K562 (cell line): ENCODE measurements around the gene POLD3. TPM values are rescaled to one million over a fixed set of nuclear protein-coding genes. Genes with fewer than 3 reads are reported as not detected.

Source experiments
- ATAC-seq: fragments of 200-7000 bp; cut with Tn5 transposase; 3 replicates; pipeline ENCODE4 v1.9.1; 2020; ENCODE audit warnings: moderate library complexity
- BruUV-seq: library from RNA; stranded (reverse); fragments of 400-500 nt; replicated peaks from 2 replicates; lab custom pipeline; 2021; lab: Mats Ljungman, UMichigan
- CTCF ChIA-PET: fragments of 300-600 bp; formaldehyde crosslinking; extraction: SDS; loops from one replicate; lab custom pipeline; 2021; ENCODE audit warnings: low intra/inter-chr PET ratio; lab: Yijun Ruan, JAX
- POLR2A ChIA-PET: fragments of 300-600, 350-650 bp; sonication (Branson Sonifier 250); formaldehyde crosslinking; extraction: SDS; loops from one replicate; lab custom pipeline; 2021; ENCODE audit warnings: antibody characterized with exemption, inconsistent platforms; lab: Yijun Ruan, JAX
- DNase-seq, 4 experiments: peaks; one replicate each; pipeline versions ENCODE4 v3.0.0 to v3.0.0-alpha.2; 2011 to 2018; ENCODE audit warnings: low spot score in 3 of 4, mixed read lengths in 3 of 4; ENCODE audit errors: extremely low read depth in 1 of 4
- FAIRE-seq: peaks from 2 replicates; lab custom pipeline; 2011; peaks lifted over from hg19 to GRCh38; lab: Jason Lieb, UNC
- H2AFZ ChIP-seq: 2 replicates; pipeline ENCODE4 v1.6.0; 2011; ENCODE audit warnings: low read depth, low read length, control low read depth, inconsistent platforms
- H3K27ac ChIP-seq: fragments of 200-600 bp; 3 replicates; pipeline ENCODE4 v1.8.0; 2011; ENCODE audit warnings: low read depth, mild to moderate bottlenecking, control low read depth, inconsistent platforms, low read length, moderate library complexity, mixed read lengths; ENCODE audit errors: extremely low read depth
- H3K27me3 ChIP-seq, 2 experiments: fragments of 300-600 bp in 1 of 2; 2 replicates in 1 of 2; 3 replicates in 1 of 2; pipeline versions ENCODE4 v1.6.0 to v1.8.0; 2011; ENCODE audit warnings: inconsistent platforms in 2 of 2, low read length in 2 of 2, mild to moderate bottlenecking in 1 of 2, mixed read lengths in 1 of 2, moderate library complexity in 1 of 2; ENCODE audit not compliant: control insufficient read depth in 2 of 2, insufficient read depth in 2 of 2
- H3K36me3 ChIP-seq: fragments of 300-600 bp; 3 replicates; pipeline ENCODE4 v1.8.0; 2011; ENCODE audit warnings: mild to moderate bottlenecking, low read length, inconsistent platforms; ENCODE audit not compliant: control insufficient read depth, insufficient read depth
- H3K4me1 ChIP-seq, 2 experiments: fragments of 200-600 bp in 1 of 2; replicated peaks in 1 of 2; 2 replicates in 1 of 2; 3 replicates in 1 of 2; pipeline versions ENCODE4 v1.5.1 to v1.8.0; 2011; ENCODE audit warnings: inconsistent platforms in 2 of 2, low read length in 2 of 2, mild to moderate bottlenecking in 1 of 2, mixed read lengths in 1 of 2, moderate library complexity in 1 of 2; ENCODE audit not compliant: control insufficient read depth in 2 of 2, insufficient read depth in 2 of 2
- H3K4me2 ChIP-seq: 2 replicates; pipeline ENCODE4 v1.6.1; 2011; ENCODE audit warnings: low read length, control low read depth, inconsistent platforms, mixed read lengths; ENCODE audit not compliant: insufficient read depth
- H3K4me3 ChIP-seq: fragments of 200-600 bp; sonication (generic), shearing (Covaris generic); 2 replicates; pipeline ENCODE4 v1.5.1; 2016; ENCODE audit warnings: control low read depth, inconsistent platforms
- H3K79me2 ChIP-seq: fragments of 200-600 bp; 3 replicates; pipeline ENCODE4 v1.8.0; 2011; ENCODE audit warnings: low read length, inconsistent platforms; ENCODE audit not compliant: control insufficient read depth, insufficient read depth
- H3K9ac ChIP-seq, 2 experiments: 2 replicates each; pipeline versions ENCODE4 v1.6.0 to v1.6.1; 2011; ENCODE audit warnings: low read depth in 2 of 2, low read length in 2 of 2, control low read depth in 1 of 2, inconsistent platforms in 1 of 2, mild to moderate bottlenecking in 1 of 2, mixed read lengths in 1 of 2; ENCODE audit not compliant: insufficient read depth in 1 of 2
- H3K9me1 ChIP-seq: one replicate; pipeline ENCODE4 v1.6.0; 2011; ENCODE audit warnings: inconsistent platforms, mild to moderate bottlenecking, low read length, moderate library complexity; ENCODE audit not compliant: control insufficient read depth, insufficient read depth
- H3K9me3 ChIP-seq: replicated peaks from 2 replicates; pipeline ENCODE4 v1.5.1; 2011; ENCODE audit warnings: low read depth, low read length, inconsistent platforms; ENCODE audit not compliant: control insufficient read depth, insufficient read depth
- H4K20me1 ChIP-seq: replicated peaks from 2 replicates; pipeline ENCODE4 v1.6.1; 2011; ENCODE audit warnings: low read length, inconsistent platforms, mixed read lengths; ENCODE audit not compliant: control insufficient read depth, insufficient read depth
- ARNT ChIP-seq, 2 experiments: fragments of 450-650 bp; IDR thresholded peaks; 2 replicates each; pipeline ENCODE4 v1.6.1; 2016; ENCODE audit warnings: mild to moderate bottlenecking in 1 of 2
- BACH1 ChIP-seq: fragments of 200-800 bp; sonication (Bioruptor generic); IDR thresholded peaks from 2 replicates; pipeline ENCODE4 v1.6.1; 2016; ENCODE audit warnings: missing genetic modification characterization, missing compliant biosample characterization
- HDGF ChIP-seq: fragments of 450-650 bp; IDR thresholded peaks from 2 replicates; pipeline ENCODE4 v1.6.1; 2016
- ILK ChIP-seq: fragments of 450-650 bp; IDR thresholded peaks from 2 replicates; pipeline ENCODE4 v1.6.1; 2016; ENCODE audit warnings: missing genetic modification characterization, low read depth, mild to moderate bottlenecking, missing compliant biosample characterization, moderate library complexity, borderline replicate concordance
- STAT5B ChIP-seq: fragments of 250-450 bp; sonication (Bioruptor Pico); IDR thresholded peaks from 2 replicates; pipeline ENCODE4 v1.8.0; 2021; ENCODE audit warnings: mild to moderate bottlenecking, inconsistent platforms
- ZC3H11A ChIP-seq: IDR thresholded peaks from 2 replicates; pipeline ENCODE4 v1.6.1; 2012; ENCODE audit warnings: low read depth, low read length, improper control_type of control experiment
- ZNF140 ChIP-seq: fragments of 250-450 bp; sonication (Bioruptor Pico); IDR thresholded peaks from 2 replicates; pipeline ENCODE4 v1.8.0; 2021; ENCODE audit warnings: moderate library complexity, mild to moderate bottlenecking, inconsistent platforms
- ZNF76 ChIP-seq: fragments of 250-450 bp; sonication (Bioruptor Pico); IDR thresholded peaks from 2 replicates; pipeline ENCODE4 v1.4.0; 2020; ENCODE audit warnings: mild to moderate bottlenecking, moderate library complexity, borderline replicate concordance
- WGBS: fragments of 100-300 bp; shearing (Covaris generic); methylation state at CpG from one replicate; pipeline ENCODE4 v1.1.6; 2016; ENCODE audit warnings: low coverage, mixed read lengths; ENCODE audit not compliant: insufficient coverage; ENCODE audit errors: missing lambda C conversion rate; 5-methylcytosine and 5-hydroxymethylcytosine counted together
- in situ Hi-C: fragments of 300-500 bp; cut with MboI; formaldehyde crosslinking; loops from 4 replicates; pipeline ENCODE4 v1.15.0; 2018; ENCODE audit warnings: inconsistent platforms, mixed read lengths
- intact Hi-C: fragments of 100-400 bp; cut with micrococcal nuclease; formaldehyde crosslinking; loops from 2 replicates; pipeline ENCODE4 v1.14.2; 2022
- polyA plus RNA-seq, 8 experiments: library from polyadenylated mRNA; depleted of rRNA in 4 of 8; stranded (reverse) in 5 of 8; unstranded in 3 of 8; fragments of >200 nt; fragmentation: Nextera tagmentation in 2 of 8; fragmentation: Illumina TruSeq in 1 of 8; extraction: Ambion mirVana in 2 of 8; extraction: Trizol in 1 of 8; gene quantifications; 2 replicates each; pipeline versions ENCODE4 v1.2.1 to v1.2.3, GENCODE V29; 2011 to 2014; ENCODE audit warnings: inconsistent platforms in 1 of 8, missing spikeins in 1 of 8
- total RNA-seq, 7 experiments: library from RNA; depleted of rRNA in 6 of 7; stranded (reverse); fragments of >200 nt in 6 of 7; fragmentation: Illumina TruSeq in 2 of 7; extraction: Trizol in 2 of 7; gene quantifications; 2 replicates each; pipeline versions ENCODE4 v1.2.1 to v1.2.3, GENCODE V29; 2011 to 2021; ENCODE audit warnings: low replicate concordance in 1 of 7

Gene POLD3
- total and polyA plus RNA-seq, 9 of the 15 experiments (the other 6 are each of a cell fraction or from before 2014, with no cell fraction given), result 10.6 to 40.1 (median 24.6) TPM

DNA sequence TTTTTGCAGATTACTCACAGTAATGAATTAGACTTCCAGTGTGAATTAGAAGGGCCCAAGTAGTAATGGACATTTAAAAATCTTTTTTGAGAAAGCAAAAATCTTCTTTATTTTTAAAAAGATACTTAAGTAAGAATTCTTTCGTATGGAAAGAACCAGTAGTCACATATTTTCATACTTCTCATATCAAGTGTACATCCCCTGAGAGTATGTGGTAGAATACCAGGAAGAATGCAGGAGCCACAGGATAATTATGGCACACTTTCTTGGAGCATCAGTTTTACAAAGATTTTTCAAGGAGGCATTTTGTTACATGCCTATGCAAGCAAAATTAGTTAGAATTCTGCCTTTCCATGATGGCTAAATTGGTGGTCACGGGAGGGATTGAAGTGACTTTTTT lies 28.1 kb downstream of the POLD3 start (continued):
- TF ChIP-seq ZC3H11A, result no peak

- Histone ChIP-seq H3K4me1 (no peaks in the 10 kb centered on the region), H3K4me3 (no peak overlapping the region), H3K9me1 (no peaks in the 10 kb centered on the region), H3K4me2 (no peak overlapping the region), H4K20me1 (no peaks in the 10 kb centered on the region), H3K36me3 (peaks cover 45% of the 10 kb centered on the region), H2AFZ (no peak overlapping the region), H3K79me2 (no peaks in the 10 kb centered on the region), H3K9me3 (no peaks in the 10 kb centered on the region), H3K9ac (no peak overlapping the region), H3K27me3 (no peaks in the 10 kb centered on the region), H3K27ac (no peak overlapping the region)
- in situ Hi-C loops, result no loop called here
- DNase-seq, result no peak
- no peak for ATAC-seq
- BruUV-seq, result no TSS peak
- POLR2A ChIA-PET, result interaction anchor here (1.3 to 2.1 kb wide), 2 partner anchors 11 to 16 kb away, joined by 4 to 8 read pairs; no protein-coding TSS in a partner anchor
- intact Hi-C loops, result no loop called here
- no peak for FAIRE-seq
- CTCF ChIA-PET, result no interaction called here
- no peak for TF ChIP-seq HDGF
- no peak for TF ChIP-seq ZNF140
- no peak for TF ChIP-seq ZNF76 (CRISPR knock-in tag)
- TF ChIP-seq ILK (tag), result no peak
- no peak for TF ChIP-seq BACH1 (tag)
- TF ChIP-seq ARNT (IDR thresholded peaks at IDR 0.05), result no peak
- no peak for TF ChIP-seq STAT5B
- TF ChIP-seq, all 486 proteins: peak for 0
- 77% methylated on average over 4 of the region's 4 CpGs for WGBS
Measured at GRCh38 chr11:74626130-74626529, 33.7 kb downstream of the POLD3 start.
